GM21619 (cell line): ENCODE measurements around the gene WFIKKN2.

Source experiments
- ATAC-seq: cut with Tn5 transposase; IDR thresholded peaks from one replicate; pipeline ENCODE4 v1.9.1; 2021; ENCODE audit not compliant: unreplicated experiment

WFIKKN2 gene

DNA sequence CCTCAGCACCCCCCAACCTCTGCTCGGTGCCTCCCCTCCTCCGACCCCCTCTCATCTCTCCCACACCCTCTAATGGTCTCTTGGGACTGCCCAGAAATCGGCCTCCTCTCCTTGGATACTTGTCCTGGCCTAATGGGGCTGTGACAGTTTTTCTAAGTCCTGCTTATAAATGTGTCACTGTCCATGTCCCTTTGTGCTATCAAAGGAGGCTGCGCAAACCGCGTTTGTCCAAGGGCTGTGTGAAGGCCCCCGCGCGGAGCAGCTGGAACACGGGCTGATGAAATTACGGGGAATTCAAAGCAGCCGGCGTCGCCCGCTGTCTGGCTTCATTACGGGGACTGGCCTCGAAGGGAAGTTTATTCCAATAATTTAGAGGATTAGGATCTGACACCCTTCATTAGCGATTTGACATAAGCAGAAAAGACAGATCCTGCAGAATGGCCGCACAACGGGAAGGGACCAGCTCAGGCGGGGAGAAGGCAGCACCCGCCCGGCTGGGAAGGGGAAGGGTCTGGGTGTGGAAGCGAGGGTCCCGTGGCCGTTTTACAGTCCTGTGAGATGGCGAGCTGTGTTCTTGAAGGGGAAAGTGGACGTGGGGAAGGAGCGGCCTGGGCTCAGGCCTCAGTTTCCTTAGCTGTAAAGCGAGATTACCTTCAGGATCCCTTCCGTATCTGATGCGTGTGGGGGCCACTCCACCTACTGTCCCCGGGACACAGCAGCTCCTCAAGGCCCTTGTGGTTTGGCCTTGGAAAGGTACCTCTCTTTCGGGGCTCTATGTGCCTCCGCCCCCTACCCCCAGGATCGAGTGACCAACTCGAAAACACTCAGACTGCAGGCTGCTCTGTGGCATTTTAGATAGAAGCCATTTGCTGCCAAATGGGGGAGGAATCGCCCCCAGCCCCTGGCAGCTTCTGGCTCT is 1.6 kb upstream of the WFIKKN2 start:
- ATAC-seq: no peak

DNA sequence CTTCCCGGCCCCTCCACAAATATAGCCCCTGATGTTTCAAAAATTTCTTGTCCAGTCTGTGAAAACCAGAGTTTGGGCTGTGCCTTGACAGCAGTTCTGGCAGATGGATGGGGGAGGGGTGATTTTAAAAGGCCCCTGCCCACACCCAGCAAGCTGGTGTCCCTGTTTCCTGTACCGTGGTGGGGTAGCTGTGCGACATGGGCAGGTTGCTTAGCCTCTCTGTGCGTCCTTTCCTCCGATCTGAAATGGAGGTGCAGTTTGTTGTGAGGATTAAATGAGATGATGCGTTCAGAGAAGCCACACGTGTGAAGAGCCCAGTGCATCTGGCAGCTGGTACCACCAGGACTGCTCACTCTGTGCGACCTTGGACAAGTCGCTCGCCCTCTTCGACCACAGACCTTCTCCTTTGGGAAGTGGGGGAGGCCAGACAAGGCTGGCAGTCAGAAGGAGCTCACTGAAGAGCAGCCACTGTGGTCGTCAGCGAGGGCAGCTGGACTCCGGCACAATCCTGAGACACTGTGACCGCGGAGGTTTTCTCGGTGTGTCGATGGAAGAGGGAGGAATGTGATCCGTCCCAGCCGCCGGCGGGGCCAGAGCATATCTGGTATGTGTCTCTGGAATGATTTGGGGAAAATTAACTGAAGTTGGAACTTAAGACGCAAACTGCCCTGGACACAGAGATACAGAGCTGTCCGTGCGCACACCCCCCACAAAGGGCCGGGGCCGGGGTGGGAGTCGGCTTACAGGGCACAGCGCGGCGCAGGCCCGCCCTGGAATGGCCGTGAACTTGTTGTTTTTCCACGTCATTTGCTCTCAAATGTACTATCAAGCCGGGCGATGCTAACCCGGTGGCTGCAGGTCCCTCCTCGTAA is 721 bp upstream of the WFIKKN2 start:
- no peak for ATAC-seq

DNA sequence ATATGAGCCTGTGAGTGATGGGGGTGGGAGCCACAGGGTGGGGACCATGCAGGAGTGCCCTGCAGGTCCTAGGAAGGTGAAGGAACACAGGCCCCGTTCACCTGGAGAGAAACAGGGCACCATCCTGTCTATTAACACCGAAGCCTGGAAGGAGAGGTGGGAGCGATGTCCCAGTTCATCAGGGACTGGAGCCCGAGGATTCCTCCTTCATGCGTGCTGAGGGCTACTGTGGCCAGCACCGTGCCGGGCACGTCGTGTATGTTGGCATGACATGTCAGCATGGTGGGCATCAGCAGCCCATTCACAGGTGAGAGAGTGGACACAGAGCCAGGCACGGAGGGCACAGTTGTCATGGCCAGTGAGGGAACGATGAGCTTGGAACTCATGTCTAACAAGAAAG is 1.4 kb downstream of the WFIKKN2 start:
- ATAC-seq: no peak

DNA sequence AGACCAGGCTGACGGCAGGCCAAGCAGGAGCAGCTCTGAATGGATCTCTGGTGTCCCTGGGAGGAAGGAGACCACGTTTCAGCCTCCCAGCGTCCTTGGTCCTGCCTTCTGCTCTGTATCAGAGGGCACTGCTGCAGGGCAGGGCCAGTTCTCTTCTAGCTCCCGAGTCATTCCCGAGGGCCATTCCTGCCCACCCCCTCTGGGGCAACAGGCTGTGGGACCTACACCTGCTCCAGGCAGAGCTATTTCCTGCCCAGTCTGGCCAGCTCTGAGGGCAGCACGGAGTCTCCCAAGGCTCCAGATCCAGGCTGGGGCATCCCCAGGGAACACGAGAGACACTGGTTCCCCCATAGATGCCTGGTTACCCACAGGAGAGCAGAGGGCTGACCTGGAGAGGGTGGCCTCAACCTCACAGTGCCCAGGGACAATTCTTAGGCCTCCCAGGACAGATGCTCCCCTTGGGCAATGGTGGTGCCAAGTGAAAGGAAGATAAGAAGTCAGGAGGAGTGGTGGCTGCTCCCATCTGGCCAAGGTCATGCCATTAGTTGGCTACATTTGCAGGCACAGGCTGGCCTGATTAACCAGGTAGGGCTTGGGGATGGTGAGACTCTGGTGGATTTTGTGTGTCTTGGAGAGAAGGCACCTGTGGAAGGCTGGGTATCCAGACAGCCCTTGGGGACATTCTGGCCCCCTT is 2.0 kb downstream of the WFIKKN2 start:
- no peak for ATAC-seq

DNA sequence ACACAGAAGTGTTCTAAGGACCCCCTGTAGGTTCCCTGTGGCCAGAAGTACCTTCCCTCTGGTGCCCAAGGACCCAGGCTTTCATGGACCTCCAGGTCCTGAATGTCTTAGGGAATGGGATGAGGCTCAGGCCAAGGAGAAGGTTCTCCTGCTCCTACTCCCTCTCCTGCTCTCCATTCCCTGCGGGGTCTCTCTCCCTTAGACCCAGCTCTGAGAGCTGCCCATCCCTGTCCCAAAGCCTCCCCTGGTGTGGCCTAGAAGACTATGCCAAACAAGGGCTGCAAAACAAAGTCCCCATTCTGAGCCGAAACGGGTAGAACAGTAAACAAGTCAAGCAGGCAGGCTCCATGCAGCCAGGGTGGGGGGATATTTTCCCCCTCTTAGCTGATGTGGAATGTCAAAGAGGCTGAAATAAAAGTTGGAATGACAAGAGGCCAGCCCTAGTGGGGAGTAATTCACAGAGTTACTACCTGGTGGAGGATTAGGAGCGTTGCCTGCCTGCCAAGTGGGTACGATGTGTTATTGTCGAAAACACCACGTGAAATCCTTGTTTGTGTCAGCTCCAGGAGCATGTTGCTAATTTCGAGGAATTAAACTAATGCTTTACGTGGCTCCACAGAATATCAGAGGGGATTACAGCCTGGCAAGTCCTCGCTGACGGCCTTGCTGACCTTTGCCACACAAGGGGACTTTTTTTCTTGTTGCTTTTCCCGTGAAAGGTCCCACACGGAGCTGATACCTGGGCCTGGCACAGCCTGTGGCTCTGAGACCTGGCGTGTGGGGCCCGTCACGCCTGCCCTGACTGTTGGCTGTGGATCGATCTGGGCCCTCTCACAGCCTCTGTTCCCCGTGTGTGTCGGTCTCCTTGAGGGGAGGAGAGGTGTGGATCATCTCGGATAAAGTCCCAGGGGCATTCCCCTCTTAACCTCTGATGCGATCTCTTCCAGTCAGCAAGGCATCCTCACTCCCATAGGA is 2.9 kb downstream of the WFIKKN2 start:
- no peak for ATAC-seq

DNA sequence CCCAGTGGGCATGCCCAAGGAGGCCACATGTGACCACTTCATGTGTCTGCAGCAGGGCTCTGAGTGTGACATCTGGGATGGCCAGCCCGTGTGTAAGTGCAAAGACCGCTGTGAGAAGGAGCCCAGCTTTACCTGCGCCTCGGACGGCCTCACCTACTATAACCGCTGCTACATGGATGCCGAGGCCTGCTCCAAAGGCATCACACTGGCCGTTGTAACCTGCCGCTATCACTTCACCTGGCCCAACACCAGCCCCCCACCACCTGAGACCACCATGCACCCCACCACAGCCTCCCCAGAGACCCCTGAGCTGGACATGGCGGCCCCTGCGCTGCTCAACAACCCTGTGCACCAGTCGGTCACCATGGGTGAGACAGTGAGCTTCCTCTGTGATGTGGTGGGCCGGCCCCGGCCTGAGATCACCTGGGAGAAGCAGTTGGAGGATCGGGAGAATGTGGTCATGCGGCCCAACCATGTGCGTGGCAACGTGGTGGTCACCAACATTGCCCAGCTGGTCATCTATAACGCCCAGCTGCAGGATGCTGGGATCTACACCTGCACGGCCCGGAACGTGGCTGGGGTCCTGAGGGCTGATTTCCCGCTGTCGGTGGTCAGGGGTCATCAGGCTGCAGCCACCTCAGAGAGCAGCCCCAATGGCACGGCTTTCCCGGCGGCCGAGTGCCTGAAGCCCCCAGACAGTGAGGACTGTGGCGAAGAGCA is 4.4 kb downstream of the WFIKKN2 start:
- ATAC-seq: no peak

DNA sequence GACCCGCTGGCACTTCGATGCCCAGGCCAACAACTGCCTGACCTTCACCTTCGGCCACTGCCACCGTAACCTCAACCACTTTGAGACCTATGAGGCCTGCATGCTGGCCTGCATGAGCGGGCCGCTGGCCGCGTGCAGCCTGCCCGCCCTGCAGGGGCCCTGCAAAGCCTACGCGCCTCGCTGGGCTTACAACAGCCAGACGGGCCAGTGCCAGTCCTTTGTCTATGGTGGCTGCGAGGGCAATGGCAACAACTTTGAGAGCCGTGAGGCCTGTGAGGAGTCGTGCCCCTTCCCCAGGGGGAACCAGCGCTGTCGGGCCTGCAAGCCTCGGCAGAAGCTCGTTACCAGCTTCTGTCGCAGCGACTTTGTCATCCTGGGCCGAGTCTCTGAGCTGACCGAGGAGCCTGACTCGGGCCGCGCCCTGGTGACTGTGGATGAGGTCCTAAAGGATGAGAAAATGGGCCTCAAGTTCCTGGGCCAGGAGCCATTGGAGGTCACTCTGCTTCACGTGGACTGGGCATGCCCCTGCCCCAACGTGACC is 5.0 kb downstream of the WFIKKN2 start:
- no peak for ATAC-seq

DNA sequence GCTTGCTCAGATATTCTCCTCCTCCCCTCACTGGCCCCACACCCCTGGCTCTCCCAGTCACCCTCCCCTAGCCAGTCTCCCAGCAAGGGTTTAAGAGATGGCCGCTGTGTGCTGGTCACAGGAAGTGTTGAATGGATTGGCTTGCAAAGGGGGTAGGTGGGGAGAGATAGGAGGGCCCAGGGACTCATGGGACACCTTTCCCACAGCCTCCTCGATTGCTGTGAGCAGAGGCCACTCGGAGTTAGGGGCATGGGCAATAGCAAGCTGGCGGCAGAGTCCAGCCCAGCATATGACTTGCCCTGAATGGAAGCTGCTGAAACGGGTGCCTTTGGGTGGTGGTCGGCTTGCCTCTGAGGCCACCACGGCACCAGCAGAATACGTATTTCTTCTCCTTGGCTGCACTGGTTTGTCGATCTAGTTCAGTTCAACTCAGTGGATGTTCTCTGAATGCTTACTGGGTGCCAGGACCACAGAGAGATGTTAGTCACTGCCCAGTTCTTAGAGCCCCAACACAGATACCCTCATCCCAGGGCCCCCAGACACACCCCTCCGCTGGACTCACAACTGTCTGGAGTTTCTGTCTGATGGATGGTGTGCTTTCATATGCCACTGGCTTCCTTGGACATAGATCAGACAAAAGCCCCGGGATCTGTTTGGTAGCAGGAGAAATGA is 6.0 kb downstream of the WFIKKN2 start:
- ATAC-seq: no peak

DNA sequence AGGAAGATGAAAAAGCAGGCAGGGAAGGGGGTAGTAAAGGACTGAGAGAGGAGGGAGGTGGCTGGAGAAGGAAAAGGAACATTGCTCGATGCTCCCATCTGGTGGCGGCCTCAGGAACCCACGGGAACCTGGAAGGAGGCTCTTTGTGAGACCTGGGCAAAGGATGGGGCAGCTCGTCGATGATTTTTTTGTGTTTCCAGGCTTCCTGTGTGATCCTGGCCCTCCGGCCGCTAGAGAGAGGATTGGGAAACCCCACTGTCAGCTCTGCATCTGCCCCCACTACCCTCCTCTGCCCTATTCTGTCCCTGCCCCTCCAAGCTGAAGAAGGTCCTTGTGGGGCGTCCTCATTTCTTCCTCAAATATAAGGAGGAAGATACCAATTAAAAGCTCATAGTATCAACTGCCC is 6.6 kb downstream of the WFIKKN2 start:
- no peak for ATAC-seq

DNA sequence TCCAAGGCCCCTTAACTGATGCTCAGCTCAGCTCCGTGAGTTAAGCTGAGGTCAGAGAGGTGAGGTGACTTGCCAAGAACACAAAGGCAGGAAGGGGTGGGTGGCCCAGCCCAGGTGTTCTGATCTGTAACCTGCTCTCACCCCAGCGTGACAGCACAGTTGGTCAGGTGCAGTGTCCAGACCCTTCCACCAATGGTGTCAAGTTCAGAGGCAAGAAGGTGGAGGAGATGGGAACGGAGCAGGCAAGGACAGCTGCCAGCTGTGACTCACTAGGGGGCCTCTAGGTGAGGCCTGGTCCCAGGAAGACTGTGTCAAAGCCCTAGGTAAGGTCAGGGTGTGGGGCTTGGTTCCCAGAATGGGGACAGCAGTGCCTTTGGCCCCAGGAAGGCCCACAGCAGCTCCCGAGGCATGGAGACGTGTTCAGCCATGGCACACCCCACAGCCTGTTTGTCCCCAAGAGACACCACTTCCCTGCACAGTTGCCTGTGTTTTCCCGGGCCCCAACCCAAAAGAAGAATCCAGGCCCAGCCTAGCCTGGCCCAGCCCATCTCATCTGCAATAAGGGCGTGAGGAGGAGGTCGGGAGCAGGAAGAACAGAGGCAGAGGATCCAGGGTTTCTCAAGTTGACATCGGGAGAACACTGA is 7.2 kb downstream of the WFIKKN2 start:
- no peak for ATAC-seq

DNA sequence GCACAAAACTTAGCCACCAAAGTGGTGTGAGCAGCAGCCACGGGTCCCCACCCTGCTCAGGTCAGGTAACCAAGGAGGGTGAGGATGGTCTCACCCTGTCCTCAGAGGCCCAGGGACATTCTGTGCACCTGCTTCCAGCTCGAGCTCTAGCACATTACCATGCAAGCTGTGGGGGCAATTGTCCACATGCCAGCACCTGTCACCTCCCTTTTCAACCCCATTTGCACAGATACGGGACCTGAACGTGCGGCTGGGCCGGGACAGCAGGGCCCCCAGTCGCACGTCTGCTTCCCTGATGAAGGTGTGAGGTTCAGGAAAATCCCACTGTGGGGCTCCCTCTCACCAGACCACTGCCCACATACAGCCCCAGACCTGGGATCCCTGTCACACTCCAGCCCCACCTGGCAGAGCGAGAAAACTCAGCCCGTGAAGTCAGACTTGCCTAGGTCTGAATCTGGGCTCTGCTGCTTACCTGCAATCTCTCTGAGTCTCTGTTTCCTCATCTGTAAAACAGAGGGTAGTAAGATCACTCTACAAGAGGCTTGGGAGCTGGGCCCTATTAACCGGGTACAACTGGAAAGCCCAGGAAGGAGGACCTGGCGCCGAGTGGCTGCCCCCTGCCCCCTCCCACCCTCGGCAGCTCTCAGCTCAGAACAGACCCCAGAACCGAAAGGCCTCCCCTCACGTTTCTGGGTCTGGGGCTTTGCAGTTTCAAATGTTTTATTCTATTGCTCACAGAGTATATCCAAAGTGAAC is 7.9 kb downstream of the WFIKKN2 start:
- ATAC-seq: no peak

DNA sequence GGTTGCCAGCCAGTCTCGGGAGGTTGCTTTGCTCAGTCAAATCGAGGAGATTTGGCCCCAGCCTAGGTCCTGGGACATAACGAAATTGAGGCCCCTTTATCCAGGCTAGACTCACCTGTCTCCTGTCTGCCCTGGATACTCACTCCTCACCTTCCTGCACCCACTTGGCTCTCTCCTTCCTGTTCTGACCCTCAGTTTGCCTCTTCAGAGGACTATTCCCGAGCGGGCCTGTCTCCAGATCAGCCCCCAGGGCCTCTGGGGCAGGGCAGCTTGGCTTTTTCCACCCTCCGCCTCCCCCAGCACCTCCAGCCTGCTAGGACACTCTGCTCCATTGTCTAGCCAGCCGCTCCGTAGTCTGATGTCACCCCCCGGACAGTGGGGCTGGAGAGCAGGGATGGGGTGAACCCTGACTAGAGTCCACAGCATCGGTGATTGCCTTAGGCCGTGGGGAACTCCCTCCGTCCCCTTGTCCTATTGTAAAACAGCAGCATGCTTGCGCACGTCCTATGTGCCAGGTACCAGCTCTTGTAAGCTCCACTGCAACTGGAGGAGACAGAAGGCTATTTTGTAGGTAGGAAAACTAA is 8.8 kb downstream of the WFIKKN2 start:
- ATAC-seq: no peak

DNA sequence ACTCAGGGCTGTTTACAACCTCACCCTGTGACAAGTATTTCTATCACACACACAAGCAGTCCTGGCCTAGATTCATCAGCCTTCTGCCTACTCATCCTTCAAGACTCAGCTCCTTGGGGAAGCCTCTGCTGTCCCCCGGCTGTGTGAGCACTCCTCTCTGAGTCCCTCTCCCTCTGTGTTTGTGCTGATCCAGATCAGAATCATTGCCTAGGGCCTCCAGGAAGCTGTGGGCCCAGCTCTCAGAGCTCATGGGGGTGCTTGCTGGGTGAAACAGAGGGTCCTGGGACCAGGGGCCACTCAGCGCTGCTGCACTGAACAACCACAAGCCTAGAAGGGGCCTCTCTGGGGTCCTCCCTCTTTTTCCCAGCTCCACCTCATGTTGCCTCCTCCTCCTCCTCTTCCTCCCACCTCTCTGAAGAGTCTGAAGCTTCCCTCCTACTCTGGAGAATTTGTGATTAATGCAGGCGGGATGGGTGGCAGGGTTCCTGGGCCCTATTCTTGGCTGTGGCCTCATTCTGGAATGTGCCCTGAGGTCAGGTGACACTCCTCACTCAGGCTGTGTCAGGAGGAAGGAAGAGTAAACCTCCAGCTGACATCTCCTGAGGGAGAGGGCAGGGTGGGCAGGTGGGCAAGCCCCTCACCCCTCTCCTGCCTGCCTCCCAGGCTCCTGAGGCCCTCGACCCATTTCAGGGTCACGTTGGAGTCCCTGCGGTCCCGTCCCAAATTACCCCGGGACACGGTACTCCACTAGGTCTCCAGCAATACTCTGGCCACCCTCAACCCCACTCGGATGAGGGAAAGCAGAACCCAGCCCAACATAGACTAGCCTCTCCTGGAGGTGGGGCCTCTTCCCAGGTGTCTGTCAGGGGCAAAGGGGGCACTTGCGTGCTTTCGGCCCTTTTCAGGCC is 10.1 kb downstream of the WFIKKN2 start:
- ATAC-seq: no peak

DNA sequence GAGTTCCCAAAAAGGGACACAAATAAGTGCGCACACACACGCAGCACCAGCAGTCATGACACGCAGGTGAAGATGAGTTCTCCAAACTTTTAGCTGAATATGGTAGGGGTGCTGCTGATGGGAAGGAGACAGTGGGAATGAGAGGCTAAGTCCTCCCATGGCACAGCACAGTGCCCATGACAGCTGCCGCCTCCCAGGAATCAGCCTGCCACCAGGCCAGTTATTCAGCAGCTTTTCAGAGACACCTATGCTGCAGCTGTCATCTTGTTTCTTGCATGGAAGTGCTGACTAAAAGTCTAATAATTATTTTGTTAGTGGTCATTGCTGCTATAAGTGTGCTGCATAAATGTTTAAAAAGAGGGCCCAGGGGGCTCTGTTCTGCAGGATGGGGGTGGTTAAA is 12.2 kb downstream of the WFIKKN2 start:
- no peak for ATAC-seq

DNA sequence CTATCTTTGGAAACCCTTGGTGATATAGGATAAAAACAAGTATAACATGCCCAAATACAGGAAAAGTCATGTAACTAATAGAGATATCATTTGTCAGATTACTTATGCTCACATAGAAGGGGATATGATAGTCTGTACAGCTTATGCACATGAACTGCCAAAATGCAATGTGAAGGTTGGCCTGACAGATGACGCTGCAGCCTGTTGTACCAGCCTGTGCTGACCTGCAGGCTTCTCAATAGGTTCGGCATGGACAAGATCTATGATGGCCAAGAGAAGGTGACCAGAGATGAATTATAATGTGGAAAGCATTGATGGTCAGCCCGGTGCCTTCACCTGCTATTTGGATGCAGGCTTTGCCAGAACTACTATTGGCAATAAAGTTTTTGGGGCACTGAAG is 12.7 kb downstream of the WFIKKN2 start:
- ATAC-seq: no peak

DNA sequence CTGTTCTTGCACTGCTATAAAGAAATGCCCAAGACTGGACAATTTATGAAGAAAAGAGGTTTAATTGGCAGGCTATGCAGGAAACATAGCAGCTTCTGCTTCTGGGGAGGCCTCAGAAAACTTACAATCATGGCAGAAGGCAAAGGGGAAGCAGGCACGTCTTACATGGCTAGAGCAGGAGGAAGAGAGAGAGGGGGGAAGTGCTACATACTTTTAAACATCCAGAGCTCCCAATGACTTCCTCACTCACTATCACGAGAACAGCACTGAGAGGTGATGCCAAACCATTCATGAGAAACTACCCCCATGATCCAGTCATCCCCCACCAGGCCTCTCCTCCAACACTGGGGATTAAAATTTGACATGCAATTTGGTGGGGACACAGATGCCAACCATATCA is 13.3 kb downstream of the WFIKKN2 start:
- no peak for ATAC-seq
